GM23248 (cell line): Measurements from ENCODE around the gene NPAS3. TPM values are rescaled to one million over a fixed set of nuclear protein-coding genes. Genes with fewer than 3 reads are reported as not detected.

Experiments
- DNase-seq: peaks from one replicate; pipeline ENCODE4 v3.0.0-alpha.2; 2015
- H2AFZ ChIP-seq: fragments of 200-600 bp; sonication (generic); 2 replicates; pipeline ENCODE4 v1.6.1; 2016; ENCODE audit warnings: antibody characterized with exemption
- H3F3A ChIP-seq: fragments of 200-600 bp; sonication (generic); 2 replicates; pipeline ENCODE4 v1.6.1; 2016; ENCODE audit warnings: mild to moderate bottlenecking, antibody characterized with exemption, mixed run types; ENCODE audit not compliant: insufficient read depth
- H3K27ac ChIP-seq: fragments of 200-600 bp; sonication (generic); 2 replicates; pipeline ENCODE4 v1.5.1; 2016; ENCODE audit warnings: mild to moderate bottlenecking
- H3K27me3 ChIP-seq: fragments of 200-600 bp; sonication (generic); replicated peaks from 2 replicates; pipeline ENCODE4 v1.6.1; 2016; ENCODE audit warnings: mild to moderate bottlenecking; ENCODE audit not compliant: insufficient read depth
- H3K36me3 ChIP-seq: fragments of 200-600 bp; sonication (generic); 2 replicates; pipeline ENCODE4 v1.6.1; 2016; ENCODE audit warnings: low read depth, mild to moderate bottlenecking
- H3K4me1 ChIP-seq: fragments of 200-600 bp; sonication (generic); 2 replicates; pipeline ENCODE4 v1.6.1; 2016; ENCODE audit warnings: mild to moderate bottlenecking; ENCODE audit not compliant: insufficient read depth
- H3K4me2 ChIP-seq: fragments of 200-600 bp; sonication (generic); one replicate; pipeline ENCODE4 v1.6.1; 2016; ENCODE audit warnings: mild to moderate bottlenecking; ENCODE audit not compliant: unreplicated experiment
- H3K4me3 ChIP-seq: fragments of 200-600 bp; sonication (generic); 2 replicates; pipeline ENCODE4 v1.5.1; 2016; ENCODE audit warnings: mild to moderate bottlenecking
- H3K79me2 ChIP-seq: fragments of 200-600 bp; sonication (generic); 2 replicates; pipeline ENCODE4 v1.6.1; 2016; ENCODE audit warnings: mild to moderate bottlenecking; ENCODE audit not compliant: insufficient read depth
- H3K9ac ChIP-seq: fragments of 200-600 bp; sonication (generic); 2 replicates; pipeline ENCODE4 v1.6.1; 2016; ENCODE audit warnings: mild to moderate bottlenecking
- H3K9me2 ChIP-seq: fragments of 200-600 bp; sonication (generic); 2 replicates; pipeline ENCODE4 v1.6.1; 2016; ENCODE audit warnings: mixed run types, mild to moderate bottlenecking, moderate library complexity; ENCODE audit not compliant: insufficient read depth
- H3K9me3 ChIP-seq: fragments of 200-600 bp; sonication (generic); one replicate; pipeline ENCODE4 v1.6.1; 2017; ENCODE audit warnings: low read depth
- H4K20me1 ChIP-seq: fragments of 200-600 bp; sonication (generic); 2 replicates; pipeline ENCODE4 v1.6.0; 2016; ENCODE audit not compliant: insufficient read depth
- EZH2 ChIP-seq: fragments of 200-600 bp; sonication (generic); IDR thresholded peaks from 2 replicates; pipeline ENCODE4 v1.6.1; 2018; ENCODE audit warnings: antibody characterized with exemption, mild to moderate bottlenecking; ENCODE audit not compliant: insufficient read depth, poor library complexity, severe bottlenecking
- EZH2phosphoT487 ChIP-seq: fragments of 200-600 bp; sonication (generic); IDR thresholded peaks from 2 replicates; pipeline ENCODE4 v1.6.1; 2018; ENCODE audit warnings: antibody characterized with exemption, moderate library complexity, mild to moderate bottlenecking, low read depth; ENCODE audit not compliant: insufficient read depth
- WGBS, 2 experiments: methylation state at CpG; one replicate each; pipeline ENCODE4 v1.1.6; 2015 to 2017; ENCODE audit warnings: low lambda C conversion rate in 2 of 2, low coverage in 1 of 2; ENCODE audit errors: missing lambda C conversion rate in 2 of 2; 5-methylcytosine and 5-hydroxymethylcytosine counted together
- in situ Hi-C: fragments of 300-500 bp; cut with MboI; formaldehyde crosslinking; loops from 2 replicates; pipeline ENCODE4 v1.15.0; 2020
- polyA plus RNA-seq: library from polyadenylated mRNA; unstranded; fragments of >200 nt; fragmentation: Nextera tagmentation; extraction: Ambion mirVana; gene quantifications from 2 replicates; pipeline ENCODE4 v1.2.1, GENCODE V29; 2016
- total RNA-seq: library from RNA; depleted of rRNA; stranded (reverse); fragments of >200 nt; shearing (Covaris generic); gene quantifications from 2 replicates; pipeline ENCODE4 v1.2.3, GENCODE V29; 2014

Gene NPAS3
- total and polyA plus RNA-seq, 2 experiments from 2014 or later, result 0.65 TPM; not detected in 1

DNA sequence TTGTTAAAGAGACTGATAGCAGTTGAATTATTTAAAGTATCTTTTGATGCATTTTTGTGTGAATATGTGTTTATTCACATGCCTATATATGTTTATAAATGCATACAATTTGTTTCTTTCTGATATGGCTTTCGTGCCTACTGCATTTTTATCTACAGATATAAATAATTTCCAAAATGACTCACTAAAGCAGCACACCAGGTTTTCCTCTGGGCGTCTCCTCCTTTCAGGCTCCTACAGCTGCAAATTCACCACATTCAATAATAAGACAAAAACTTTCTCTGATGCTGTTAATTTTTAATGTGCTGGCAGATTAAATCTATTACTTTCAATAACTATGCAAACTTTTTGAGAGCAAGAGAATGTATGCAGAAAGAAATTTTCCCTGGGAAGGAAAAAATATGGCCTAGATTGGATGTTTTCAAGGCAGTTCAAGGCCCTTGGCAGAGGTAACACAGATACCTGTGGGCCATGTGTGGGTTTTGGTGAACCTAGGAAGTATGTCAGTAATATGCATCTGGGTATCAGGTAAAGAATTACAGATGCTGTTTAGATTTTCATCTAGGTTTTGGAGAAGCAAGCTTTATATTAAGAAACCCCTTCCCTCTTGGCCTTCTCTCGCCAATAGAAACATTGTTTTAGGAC is 630.4 kb downstream of the NPAS3 start:
- WGBS, 2 experiments, result 80 to 88% methylated on average over 3 of the region's 3 CpGs
- no peak overlapping the region for H3K4me3 ChIP-seq
- no peaks in the 10 kb centered on the region for H3K9me2 ChIP-seq
- H3K27ac ChIP-seq, result no peak overlapping the region
- peaks cover 20% of the 10 kb centered on the region; the same call in 1 of the 2 replicates for H3F3A ChIP-seq
- TF ChIP-seq EZH2 (no peak), EZH2phosphoT487 (no peak)
- peak; percentile 18 for DNase-seq
- H3K4me1 ChIP-seq, result peaks cover 41% of the 10 kb centered on the region
- no peak overlapping the region for H3K9ac ChIP-seq
- in situ Hi-C loops, result no loop called here
- H3K36me3 ChIP-seq, result no peaks in the 10 kb centered on the region
- H3K4me2 ChIP-seq, result peak overlapping the region; percentile 0
- H2AFZ ChIP-seq, result no peak overlapping the region
- no peaks in the 10 kb centered on the region for H3K79me2 ChIP-seq
- H4K20me1 ChIP-seq, result no peaks in the 10 kb centered on the region
- no peaks in the 10 kb centered on the region for H3K9me3 ChIP-seq
- no peaks in the 10 kb centered on the region for H3K27me3 ChIP-seq

DNA sequence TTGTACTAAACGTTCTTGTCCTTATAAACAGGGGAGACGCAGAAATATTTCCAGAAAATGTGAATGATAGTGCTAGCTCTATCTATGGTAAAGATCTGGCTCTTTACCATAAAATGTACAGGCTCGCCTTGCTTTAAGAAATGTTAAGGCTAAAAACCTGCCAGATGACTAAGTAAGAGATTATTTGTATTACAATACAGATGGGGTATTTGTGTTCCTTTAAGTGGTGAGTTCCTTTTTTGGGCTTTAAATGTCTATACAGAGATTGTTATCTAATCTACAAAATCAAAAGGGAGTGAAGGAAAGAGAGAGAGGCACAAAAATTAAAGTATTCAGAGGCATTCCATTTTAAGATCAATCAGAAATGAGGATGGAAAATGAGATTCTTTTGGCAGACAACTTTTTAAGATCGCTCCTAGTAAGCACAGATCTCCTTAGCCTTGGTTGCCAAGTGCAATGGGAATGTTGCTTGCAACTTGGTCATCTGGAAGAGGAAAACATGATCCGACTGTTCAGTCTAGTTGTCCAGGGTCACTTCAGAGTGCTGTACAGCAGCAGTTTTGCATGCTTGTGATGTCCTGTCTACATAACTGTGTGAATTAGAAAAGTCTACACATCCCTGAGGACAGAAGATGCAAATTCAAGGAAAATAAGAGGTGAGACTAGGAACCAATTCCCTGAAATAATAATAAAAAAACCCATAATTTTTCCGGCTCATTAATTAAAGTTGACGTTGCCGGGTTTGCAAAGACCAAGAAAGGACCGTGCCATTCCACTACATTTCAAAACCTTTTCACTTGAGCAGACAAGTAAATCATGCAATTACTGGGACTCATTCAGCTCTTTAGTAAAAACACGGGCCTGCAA is 631.4 kb downstream of the NPAS3 start:
- no peak for TF ChIP-seq EZH2phosphoT487
- 42% methylated on average over 10 of the region's 10 CpGs for WGBS, 2 experiments
- no peaks in the 10 kb centered on the region for H3K9me3 ChIP-seq
- DNase-seq, result peak; percentile 35
- no peaks in the 10 kb centered on the region for H3K27me3 ChIP-seq
- no peak overlapping the region for H3K4me3 ChIP-seq
- no peaks in the 10 kb centered on the region for H3K9me2 ChIP-seq
- H3K36me3 ChIP-seq, result no peaks in the 10 kb centered on the region
- peaks cover 31% of the 10 kb centered on the region for H3K4me1 ChIP-seq
- no peak overlapping the region for H3K27ac ChIP-seq
- 0 out of 2 replicates have a peak overlapping the region, but pooled peaks have one; percentile 1 for H2AFZ ChIP-seq
- no peaks in the 10 kb centered on the region for H4K20me1 ChIP-seq
- H3K79me2 ChIP-seq, result no peaks in the 10 kb centered on the region
- H3K4me2 ChIP-seq, result peak overlapping the region; percentile 45
- peaks cover 14% of the 10 kb centered on the region; the same call in 1 of the 2 replicates for H3F3A ChIP-seq
- in situ Hi-C loops, result no loop called here
- H3K9ac ChIP-seq, result no peak overlapping the region

DNA sequence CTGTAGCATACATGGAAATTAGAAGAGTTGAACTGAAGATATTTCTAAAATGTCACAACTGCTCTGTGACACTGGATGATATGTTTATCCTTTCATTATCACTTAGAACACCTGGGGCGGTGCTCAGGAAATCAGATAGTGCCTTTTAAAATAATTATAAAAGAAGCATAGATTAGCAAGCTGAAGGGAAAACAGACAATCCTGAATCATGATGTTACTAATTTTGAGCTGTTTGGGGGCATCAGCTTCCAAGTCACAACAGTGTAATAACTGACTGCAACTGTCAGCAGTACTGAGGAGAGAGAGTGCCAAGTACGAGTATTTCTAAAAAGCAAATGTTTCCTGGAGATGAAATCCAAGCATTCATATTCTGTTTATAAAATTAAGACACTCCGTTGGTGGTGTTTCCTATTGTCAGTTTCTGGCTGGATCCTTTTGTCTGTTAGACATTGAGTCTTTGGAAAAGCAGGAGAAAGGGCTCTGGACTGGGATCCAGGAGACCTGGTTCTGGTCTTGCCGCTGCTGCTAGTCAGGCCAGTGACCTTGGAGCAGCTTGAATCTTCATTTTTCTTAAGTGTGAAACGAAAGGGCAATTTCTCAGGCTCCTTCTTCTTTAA is 632.1 kb downstream of the NPAS3 start:
- Histone ChIP-seq H3K79me2 (no peaks in the 10 kb centered on the region), H3K36me3 (no peaks in the 10 kb centered on the region), H3K4me1 (peaks cover 30% of the 10 kb centered on the region), H3F3A (peaks cover 12% of the 10 kb centered on the region; the same call in 1 of the 2 replicates), H3K27ac (no peak overlapping the region), H4K20me1 (no peaks in the 10 kb centered on the region), H3K4me2 (peak overlapping the region; percentile 45), H2AFZ (peak overlapping the region; percentile 1; the same call in 1 of the 2 replicates), H3K27me3 (no peaks in the 10 kb centered on the region), H3K9ac (no peak overlapping the region), H3K9me3 (no peaks in the 10 kb centered on the region), H3K4me3 (no peak overlapping the region), H3K9me2 (no peaks in the 10 kb centered on the region)
- 24 to 36% methylated on average over 5 of the region's 5 CpGs for WGBS, 2 experiments
- TF ChIP-seq EZH2 (no peak), EZH2phosphoT487 (no peak)
- in situ Hi-C loops, result no loop called here
- peak; percentile 15 for DNase-seq

GRCh38 chr14:33573301-33573880 is 634.7 kb downstream of the NPAS3 start:
- in situ Hi-C loops, result no loop called here
- WGBS, 2 experiments, result 91 to 96% methylated on average over 3 of the region's 3 CpGs

More at GRCh38 chr14:33573301-33573880, 634.7 kb downstream of the NPAS3 start:
- no peaks in the 10 kb centered on the region for H3K79me2 ChIP-seq
- no peak for TF ChIP-seq EZH2
- no peak for TF ChIP-seq EZH2phosphoT487
- H3F3A ChIP-seq, result peaks cover 8% of the 10 kb centered on the region; the same call in 1 of the 2 replicates
- no peaks in the 10 kb centered on the region for H3K9me2 ChIP-seq
- no peak overlapping the region for H3K27ac ChIP-seq
- peaks cover 29% of the 10 kb centered on the region for H3K4me1 ChIP-seq
- H3K4me2 ChIP-seq, result no peak overlapping the region
- no peak for DNase-seq
- no peaks in the 10 kb centered on the region for H3K36me3 ChIP-seq
- H4K20me1 ChIP-seq, result no peaks in the 10 kb centered on the region
- no peaks in the 10 kb centered on the region for H3K9me3 ChIP-seq
- H3K27me3 ChIP-seq, result no peaks in the 10 kb centered on the region
- no peak overlapping the region for H3K9ac ChIP-seq
- no peak overlapping the region for H3K4me3 ChIP-seq
- no peak overlapping the region for H2AFZ ChIP-seq
